Measurements from ENCODE around the gene CEP43.
A peak's percentile ranks its signal among the peaks of the same experiment; 100 is the strongest.
"Not testable (repeated sequence)": the region's sequence is repeated elsewhere in the genome, so short reads cannot be mapped to it uniquely, and the experiment has no call there.

The CEP43 gene

DNA sequence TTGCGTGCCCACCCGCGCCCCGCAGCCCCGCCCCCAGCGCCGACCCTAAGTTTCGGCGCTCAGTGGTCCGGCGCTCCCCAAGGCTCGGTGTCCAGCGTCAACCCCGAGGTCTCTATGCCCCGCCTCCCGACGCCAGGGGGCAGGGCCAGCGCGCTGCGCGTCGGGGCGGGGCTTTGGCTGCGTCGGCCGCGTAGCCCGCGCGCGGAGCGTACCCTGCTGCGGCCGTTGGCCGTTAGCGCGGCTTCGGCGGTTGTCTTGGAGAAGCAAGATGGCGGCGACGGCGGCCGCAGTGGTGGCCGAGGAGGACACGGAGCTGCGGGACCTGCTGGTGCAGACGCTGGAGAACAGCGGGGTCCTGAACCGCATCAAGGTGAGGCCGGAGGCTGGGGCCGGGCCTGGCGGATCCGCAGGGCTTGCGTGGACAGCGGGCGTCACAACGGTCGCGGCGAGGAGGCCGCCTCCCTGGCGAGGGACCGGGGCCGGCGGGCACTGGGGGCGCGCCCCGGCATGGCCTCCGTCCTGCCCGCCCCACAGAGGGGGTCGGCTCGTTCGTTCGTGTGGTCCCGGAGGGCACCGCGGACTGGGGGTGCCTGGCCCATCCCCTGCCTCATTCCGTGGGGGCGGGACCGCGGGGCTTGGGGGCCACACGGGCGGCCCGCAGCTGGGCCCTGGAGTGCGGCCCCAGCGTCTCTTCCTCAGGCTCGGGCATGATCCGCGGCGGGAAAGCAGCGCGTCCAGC lies at the start of gene CEP43:
CEP43 (plus strand) TSS at position 253 of the 739 bp plus-strand sequence; CDS start at position 269, 16 bp downstream.
- Histone ChIP-seq H3K4me3 (ENCODE audit: low read length in 2 of 2) (peak within 1 kb of the TSS; percentile 74 to 86), H3K9ac (ENCODE audit: low read depth in 1 of 2, low read length in 2 of 2) (peak within 1 kb of the TSS; percentile 60 to 74), H3K9me3 (ENCODE audit: control insufficient read depth in 2 of 2, low read length in 2 of 2) (no peaks in the 10 kb centered on the region), H3K27me3 (ENCODE audit: control insufficient read depth in 2 of 2, insufficient read depth in 2 of 2, low read length in 2 of 2) (no peaks in the 10 kb centered on the region), H3K4me1 (ENCODE audit: control insufficient read depth in 2 of 2, insufficient read depth in 2 of 2, low read length in 2 of 2) (peaks cover 7 to 14% of the 10 kb centered on the region in 2 donors), H3K36me3 (ENCODE audit: control insufficient read depth in 2 of 2, insufficient read depth in 2 of 2, low read length in 2 of 2) (peaks cover 0 to 7% of the 10 kb centered on the region in 2 donors), H3K27ac (ENCODE audit: low read depth in 2 of 2, low read length in 2 of 2) (peak within 1 kb of the TSS; percentile 66 to 74)

GRCh38 chr6:166949528-166950442 lies 49.4 kb upstream of the CEP43 start:
- peaks cover 18 to 38% of the 10 kb centered on the region in 2 donors for H3K36me3 ChIP-seq (ENCODE audit: control insufficient read depth in 2 of 2, insufficient read depth in 2 of 2, low read length in 2 of 2)
- peak overlapping the region; percentile 83 to 89 for H3K27ac ChIP-seq (ENCODE audit: low read depth in 2 of 2, low read length in 2 of 2)
- no peaks in the 10 kb centered on the region for H3K27me3 ChIP-seq (ENCODE audit: control insufficient read depth in 2 of 2, insufficient read depth in 2 of 2, low read length in 2 of 2)
- peaks cover 18 to 25% of the 10 kb centered on the region in 2 donors for H3K4me1 ChIP-seq (ENCODE audit: control insufficient read depth in 2 of 2, insufficient read depth in 2 of 2, low read length in 2 of 2)
- H3K4me3 ChIP-seq (ENCODE audit: low read length in 2 of 2): peak overlapping the region in 1 of 2 donors; percentile 51
- no peaks in the 10 kb centered on the region for H3K9me3 ChIP-seq (ENCODE audit: control insufficient read depth in 2 of 2, low read length in 2 of 2)
- peak overlapping the region; percentile 50 to 60 for H3K9ac ChIP-seq (ENCODE audit: low read depth in 1 of 2, low read length in 2 of 2)

DNA sequence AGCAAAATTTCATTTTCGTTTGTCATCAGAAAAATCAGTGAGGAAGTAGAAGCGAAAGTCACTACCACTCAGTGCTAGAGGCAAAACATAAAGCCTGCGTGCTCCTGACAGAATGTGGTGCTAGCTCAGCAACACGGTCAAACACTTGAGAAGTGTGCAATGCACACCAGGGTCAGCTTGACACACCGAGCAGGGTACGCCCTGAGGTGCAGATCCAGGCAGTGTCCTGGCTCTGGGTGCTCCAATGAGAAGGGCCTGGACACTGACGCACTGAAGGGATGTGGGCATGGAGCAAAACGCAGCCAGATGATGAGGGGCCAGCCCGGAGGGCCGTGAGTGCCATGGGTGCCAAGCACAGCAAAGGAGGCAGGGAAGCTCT lies 48.8 kb upstream of the CEP43 start:
- Histone ChIP-seq H3K9me3 (ENCODE audit: control insufficient read depth in 2 of 2, low read length in 2 of 2) (no peaks in the 10 kb centered on the region), H3K4me1 (ENCODE audit: control insufficient read depth in 2 of 2, insufficient read depth in 2 of 2, low read length in 2 of 2) (peaks cover 20 to 25% of the 10 kb centered on the region in 2 donors), H3K36me3 (ENCODE audit: control insufficient read depth in 2 of 2, insufficient read depth in 2 of 2, low read length in 2 of 2) (peaks cover 18 to 33% of the 10 kb centered on the region in 2 donors), H3K9ac (ENCODE audit: low read depth in 1 of 2, low read length in 2 of 2) (peak overlapping the region; percentile 50 to 60), H3K27ac (ENCODE audit: low read depth in 2 of 2, low read length in 2 of 2) (peak overlapping the region; percentile 83 to 89), H3K4me3 (ENCODE audit: low read length in 2 of 2) (peak overlapping the region; percentile 33 to 51), H3K27me3 (ENCODE audit: control insufficient read depth in 2 of 2, insufficient read depth in 2 of 2, low read length in 2 of 2) (no peaks in the 10 kb centered on the region)

DNA sequence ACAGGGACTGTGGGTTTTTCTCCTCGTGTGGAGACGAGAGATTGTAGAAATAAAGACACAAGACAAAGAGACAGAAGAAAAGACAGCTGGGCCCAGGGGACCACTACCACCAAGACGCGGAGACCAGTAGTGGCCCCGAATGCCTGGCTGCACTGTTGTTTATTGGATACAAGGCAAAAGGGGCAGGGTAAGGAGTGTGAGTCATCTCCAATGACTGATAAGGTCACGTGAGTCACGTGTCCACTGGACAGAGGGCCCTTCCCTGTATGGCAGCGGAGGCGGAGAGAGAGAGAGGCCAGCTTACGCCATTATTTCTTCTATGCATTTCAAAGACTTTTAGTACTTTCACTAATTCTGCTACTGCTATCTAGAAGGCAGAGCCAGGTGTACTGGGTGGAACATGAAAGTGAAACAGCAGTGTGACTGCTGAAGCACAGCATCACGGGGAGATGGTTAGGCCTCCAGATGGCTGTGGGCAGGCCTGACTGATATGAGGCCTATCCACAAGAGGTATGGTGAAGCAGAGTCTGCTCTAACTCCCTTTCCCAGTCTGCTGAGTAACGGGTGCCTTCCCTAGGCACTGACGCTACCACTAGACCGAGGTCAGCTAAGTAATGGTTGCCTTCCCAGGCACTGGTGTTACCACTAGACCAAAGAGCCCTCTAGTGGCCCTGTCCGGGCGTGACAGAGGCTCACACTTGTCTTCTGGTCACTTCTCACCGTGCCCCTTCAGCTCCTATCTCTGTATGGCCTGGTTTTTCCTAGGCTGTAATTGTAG lies 48.1 kb upstream of the CEP43 start:
- peak overlapping the region in 1 of 2 donors; percentile 50 for H3K9ac ChIP-seq (ENCODE audit: low read depth in 1 of 2, low read length in 2 of 2)
- H3K4me1 ChIP-seq (ENCODE audit: control insufficient read depth in 2 of 2, insufficient read depth in 2 of 2, low read length in 2 of 2): peaks cover 22 to 27% of the 10 kb centered on the region in 2 donors
- H3K27ac ChIP-seq (ENCODE audit: low read depth in 2 of 2, low read length in 2 of 2): peak overlapping the region; percentile 83 to 89
- peak overlapping the region; percentile 33 to 59 for H3K4me3 ChIP-seq (ENCODE audit: low read length in 2 of 2)
- peaks cover 17 to 28% of the 10 kb centered on the region in 2 donors for H3K36me3 ChIP-seq (ENCODE audit: control insufficient read depth in 2 of 2, insufficient read depth in 2 of 2, low read length in 2 of 2)
- not testable (repeated sequence) for H3K27me3 ChIP-seq (ENCODE audit: control insufficient read depth in 2 of 2, insufficient read depth in 2 of 2, low read length in 2 of 2); H3K9me3 ChIP-seq (ENCODE audit: control insufficient read depth in 2 of 2, low read length in 2 of 2)

GRCh38 chr6:166951670-166952060 lies 47.5 kb upstream of the CEP43 start:
- Histone ChIP-seq H3K36me3 (ENCODE audit: control insufficient read depth in 2 of 2, insufficient read depth in 2 of 2, low read length in 2 of 2) (peaks cover 12 to 23% of the 10 kb centered on the region in 2 donors), H3K4me3 (ENCODE audit: low read length in 2 of 2) (no peak overlapping the region), H3K9ac (ENCODE audit: low read depth in 1 of 2, low read length in 2 of 2) (no peak overlapping the region), H3K9me3 (ENCODE audit: control insufficient read depth in 2 of 2, low read length in 2 of 2) (no peaks in the 10 kb centered on the region), H3K4me1 (ENCODE audit: control insufficient read depth in 2 of 2, insufficient read depth in 2 of 2, low read length in 2 of 2) (peaks cover 22 to 27% of the 10 kb centered on the region in 2 donors), H3K27me3 (ENCODE audit: control insufficient read depth in 2 of 2, insufficient read depth in 2 of 2, low read length in 2 of 2) (no peaks in the 10 kb centered on the region), H3K27ac (ENCODE audit: low read depth in 2 of 2, low read length in 2 of 2) (peak overlapping the region in 1 of 2 donors; percentile 89)

DNA sequence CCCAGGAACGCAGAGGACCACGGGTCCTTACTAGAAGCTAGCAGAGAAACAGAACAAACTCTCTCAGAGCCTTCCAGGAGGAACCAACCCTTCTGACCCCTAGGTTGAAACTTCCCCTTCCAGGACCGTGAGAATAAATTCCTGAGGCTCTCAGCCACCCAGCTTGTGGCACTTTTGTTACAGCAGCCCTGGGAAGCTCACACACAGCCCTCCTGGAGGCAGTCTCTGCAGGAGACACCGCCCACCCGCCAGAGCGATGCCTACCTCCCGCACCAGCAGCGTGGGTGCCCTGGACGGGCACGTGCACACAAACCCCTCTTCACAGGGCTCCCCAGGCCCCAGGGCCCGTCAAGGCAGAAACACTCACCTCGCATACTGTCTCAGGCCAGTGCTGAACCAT lies 47.1 kb upstream of the CEP43 start:
- H3K36me3 ChIP-seq (ENCODE audit: control insufficient read depth in 2 of 2, insufficient read depth in 2 of 2, low read length in 2 of 2): peaks cover 8 to 18% of the 10 kb centered on the region in 2 donors
- H3K27ac ChIP-seq (ENCODE audit: low read depth in 2 of 2, low read length in 2 of 2): peak overlapping the region in 1 of 2 donors; percentile 67
- no peaks in the 10 kb centered on the region for H3K27me3 ChIP-seq (ENCODE audit: control insufficient read depth in 2 of 2, insufficient read depth in 2 of 2, low read length in 2 of 2)
- H3K4me3 ChIP-seq (ENCODE audit: low read length in 2 of 2): no peak overlapping the region
- no peaks in the 10 kb centered on the region for H3K9me3 ChIP-seq (ENCODE audit: control insufficient read depth in 2 of 2, low read length in 2 of 2)
- no peak overlapping the region for H3K9ac ChIP-seq (ENCODE audit: low read depth in 1 of 2, low read length in 2 of 2)
- H3K4me1 ChIP-seq (ENCODE audit: control insufficient read depth in 2 of 2, insufficient read depth in 2 of 2, low read length in 2 of 2): peaks cover 22 to 27% of the 10 kb centered on the region in 2 donors

DNA sequence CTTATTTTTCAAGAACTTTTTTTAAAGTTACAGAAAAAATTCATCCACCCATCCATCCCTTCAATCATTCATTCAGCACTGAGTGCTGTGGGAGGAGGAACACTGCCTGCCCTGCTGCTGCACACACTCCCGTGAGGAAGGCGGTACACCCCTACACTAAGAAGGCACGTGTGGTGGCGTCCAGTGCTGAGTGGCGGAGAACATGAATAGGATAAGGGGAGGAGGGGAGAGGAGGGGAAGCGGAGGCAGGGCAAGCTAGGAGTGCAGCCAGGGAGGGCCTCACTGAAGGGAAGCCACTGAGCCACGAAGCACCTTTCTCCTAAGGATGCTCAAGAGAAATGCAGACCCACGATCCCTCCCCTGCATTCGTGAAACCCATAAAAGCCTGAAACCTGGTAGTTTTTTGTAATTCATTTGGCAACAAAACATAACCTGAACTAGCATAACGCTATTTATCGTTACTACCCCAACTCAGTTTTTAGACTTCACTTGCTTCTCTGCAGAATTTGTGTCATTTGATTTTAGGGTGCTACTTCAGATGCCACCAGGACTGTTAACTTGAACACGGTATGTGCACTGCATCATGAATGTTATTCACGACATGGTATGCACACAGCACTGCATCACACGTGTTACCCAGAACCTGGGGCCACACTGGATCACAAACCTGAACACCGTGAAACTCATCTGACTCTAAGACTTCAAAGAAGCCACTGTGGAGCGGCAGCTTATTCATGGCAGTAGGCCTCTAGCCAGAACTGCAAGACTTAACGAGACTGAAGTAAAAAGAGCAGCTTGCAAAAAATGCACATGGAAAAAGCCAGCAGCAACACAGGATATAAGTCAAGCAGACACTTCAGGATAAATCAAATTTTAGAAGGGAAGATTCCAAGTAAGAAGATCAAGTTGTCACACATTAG lies 46.4 kb upstream of the CEP43 start:
- Histone ChIP-seq H3K4me3 (ENCODE audit: low read length in 2 of 2) (no peak overlapping the region), H3K4me1 (ENCODE audit: control insufficient read depth in 2 of 2, insufficient read depth in 2 of 2, low read length in 2 of 2) (peaks cover 28 to 34% of the 10 kb centered on the region in 2 donors), H3K36me3 (ENCODE audit: control insufficient read depth in 2 of 2, insufficient read depth in 2 of 2, low read length in 2 of 2) (peaks cover 3 to 13% of the 10 kb centered on the region in 2 donors), H3K9me3 (ENCODE audit: control insufficient read depth in 2 of 2, low read length in 2 of 2) (no peaks in the 10 kb centered on the region), H3K9ac (ENCODE audit: low read depth in 1 of 2, low read length in 2 of 2) (no peak overlapping the region), H3K27me3 (ENCODE audit: control insufficient read depth in 2 of 2, insufficient read depth in 2 of 2, low read length in 2 of 2) (no peaks in the 10 kb centered on the region), H3K27ac (ENCODE audit: low read depth in 2 of 2, low read length in 2 of 2) (peak overlapping the region in 1 of 2 donors; percentile 67)

GRCh38 chr6:166954118-166954713 lies 45.0 kb upstream of the CEP43 start:
- H3K4me3 ChIP-seq (ENCODE audit: low read length in 2 of 2): peak overlapping the region in 1 of 2 donors; percentile 32
- no peak overlapping the region for H3K9ac ChIP-seq (ENCODE audit: low read depth in 1 of 2, low read length in 2 of 2)
- H3K36me3 ChIP-seq (ENCODE audit: control insufficient read depth in 2 of 2, insufficient read depth in 2 of 2, low read length in 2 of 2): peaks cover 3 to 13% of the 10 kb centered on the region in 2 donors
- H3K9me3 ChIP-seq (ENCODE audit: control insufficient read depth in 2 of 2, low read length in 2 of 2): no peaks in the 10 kb centered on the region
- no peaks in the 10 kb centered on the region for H3K27me3 ChIP-seq (ENCODE audit: control insufficient read depth in 2 of 2, insufficient read depth in 2 of 2, low read length in 2 of 2)
- peak overlapping the region; percentile 11 to 26 for H3K27ac ChIP-seq (ENCODE audit: low read depth in 2 of 2, low read length in 2 of 2)
- peaks cover 37 to 38% of the 10 kb centered on the region in 2 donors for H3K4me1 ChIP-seq (ENCODE audit: control insufficient read depth in 2 of 2, insufficient read depth in 2 of 2, low read length in 2 of 2)

Data from mucosa of rectum (tissue), 2 donors.